PFSK-1 (cell line): ENCODE measurements around the gene IL25.

Source experiments
- FOXP2 ChIP-seq: optimal IDR thresholded peaks from 2 replicates; pipeline ENCODE3; 2011; ENCODE audit warnings: borderline replicate concordance, control low read depth, inconsistent platforms; ENCODE audit not compliant: insufficient read depth; ENCODE audit errors: extremely low read length, extremely low read depth
- POLR2AphosphoS5 ChIP-seq: IDR thresholded peaks from 2 replicates; pipeline ENCODE4 v1.6.1; 2012; ENCODE audit warnings: low read depth, mild to moderate bottlenecking, control low read depth, low read length, moderate library complexity
- SIN3A ChIP-seq: IDR thresholded peaks from 2 replicates; pipeline ENCODE4 v1.6.1; 2012; ENCODE audit warnings: mild to moderate bottlenecking, low read length, moderate library complexity, borderline replicate concordance; ENCODE audit not compliant: insufficient read depth
- TAF1 ChIP-seq: IDR thresholded peaks from 2 replicates; pipeline ENCODE4 v1.6.1; 2012; ENCODE audit warnings: low read length, control low read depth, borderline replicate concordance; ENCODE audit not compliant: insufficient read depth
- TF ChIP-seq, protein P1 (sequence below), 2 experiments: IDR thresholded peaks; 2 replicates each; pipeline versions ENCODE4 v1.6.1 to v1.8.0; 2011 to 2012; ENCODE audit warnings: low read depth in 2 of 2, low read length in 2 of 2, control low read depth in 1 of 2, inconsistent platforms in 1 of 2, mild to moderate bottlenecking in 1 of 2, moderate library complexity in 1 of 2; ENCODE audit not compliant: insufficient read depth in 1 of 2

The IL25 gene

DNA sequence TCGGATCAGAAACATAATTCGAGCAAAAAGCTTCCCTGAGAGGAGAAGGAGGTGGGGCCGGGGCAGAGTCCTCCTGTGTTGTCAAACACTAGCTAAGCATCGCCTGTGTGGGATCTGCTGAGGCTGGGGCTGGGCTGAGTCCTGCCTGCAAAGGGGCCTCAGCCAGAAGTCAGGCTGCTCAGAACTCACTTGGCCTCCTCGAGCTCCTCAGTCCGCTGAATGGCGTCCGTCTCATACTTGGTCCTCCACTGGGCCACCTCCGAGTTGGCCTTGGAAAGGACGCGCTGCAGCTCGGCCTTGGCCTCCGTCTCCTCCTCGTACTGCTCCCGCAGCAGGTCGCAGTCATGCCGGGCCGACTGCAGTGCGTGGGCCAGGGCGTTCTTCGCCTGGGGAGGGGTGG lies 45.4 kb downstream of the IL25 start:
- TF ChIP-seq, protein P1, sequence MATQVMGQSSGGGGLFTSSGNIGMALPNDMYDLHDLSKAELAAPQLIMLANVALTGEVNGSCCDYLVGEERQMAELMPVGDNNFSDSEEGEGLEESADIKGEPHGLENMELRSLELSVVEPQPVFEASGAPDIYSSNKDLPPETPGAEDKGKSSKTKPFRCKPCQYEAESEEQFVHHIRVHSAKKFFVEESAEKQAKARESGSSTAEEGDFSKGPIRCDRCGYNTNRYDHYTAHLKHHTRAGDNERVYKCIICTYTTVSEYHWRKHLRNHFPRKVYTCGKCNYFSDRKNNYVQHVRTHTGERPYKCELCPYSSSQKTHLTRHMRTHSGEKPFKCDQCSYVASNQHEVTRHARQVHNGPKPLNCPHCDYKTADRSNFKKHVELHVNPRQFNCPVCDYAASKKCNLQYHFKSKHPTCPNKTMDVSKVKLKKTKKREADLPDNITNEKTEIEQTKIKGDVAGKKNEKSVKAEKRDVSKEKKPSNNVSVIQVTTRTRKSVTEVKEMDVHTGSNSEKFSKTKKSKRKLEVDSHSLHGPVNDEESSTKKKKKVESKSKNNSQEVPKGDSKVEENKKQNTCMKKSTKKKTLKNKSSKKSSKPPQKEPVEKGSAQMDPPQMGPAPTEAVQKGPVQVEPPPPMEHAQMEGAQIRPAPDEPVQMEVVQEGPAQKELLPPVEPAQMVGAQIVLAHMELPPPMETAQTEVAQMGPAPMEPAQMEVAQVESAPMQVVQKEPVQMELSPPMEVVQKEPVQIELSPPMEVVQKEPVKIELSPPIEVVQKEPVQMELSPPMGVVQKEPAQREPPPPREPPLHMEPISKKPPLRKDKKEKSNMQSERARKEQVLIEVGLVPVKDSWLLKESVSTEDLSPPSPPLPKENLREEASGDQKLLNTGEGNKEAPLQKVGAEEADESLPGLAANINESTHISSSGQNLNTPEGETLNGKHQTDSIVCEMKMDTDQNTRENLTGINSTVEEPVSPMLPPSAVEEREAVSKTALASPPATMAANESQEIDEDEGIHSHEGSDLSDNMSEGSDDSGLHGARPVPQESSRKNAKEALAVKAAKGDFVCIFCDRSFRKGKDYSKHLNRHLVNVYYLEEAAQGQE (IDR thresholded peaks at IDR 0.05; ENCODE audit: insufficient read depth in 1 of 2, low read depth in 2 of 2, low read length in 2 of 2), result no peak
- no peak for TF ChIP-seq SIN3A
- TF ChIP-seq POLR2AphosphoS5, result no peak
- TF ChIP-seq FOXP2, result no peak
- no peak for TF ChIP-seq TAF1

DNA sequence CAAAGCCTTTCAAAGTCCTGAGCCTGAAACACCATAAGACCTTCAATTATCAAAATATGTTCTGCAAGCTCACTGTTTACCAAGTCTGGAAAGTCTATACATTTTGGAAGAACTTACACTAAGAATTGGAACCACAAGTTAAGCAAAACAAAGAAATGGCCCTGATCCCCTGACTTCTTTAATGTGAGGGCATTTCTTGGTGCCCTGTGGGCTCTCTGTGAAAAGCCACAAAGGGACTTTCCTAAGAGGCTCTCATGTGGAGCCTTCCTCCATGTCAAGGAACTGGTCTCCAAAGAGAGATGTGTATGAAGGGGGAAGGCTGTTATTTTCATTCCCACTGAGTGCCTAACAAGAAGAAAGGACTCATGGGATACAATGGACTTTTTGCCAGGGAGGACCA lies 49.0 kb downstream of the IL25 start:
- no peak for TF ChIP-seq TAF1
- TF ChIP-seq, protein P1 (IDR thresholded peaks at IDR 0.05; ENCODE audit: insufficient read depth in 1 of 2, low read depth in 2 of 2, low read length in 2 of 2), result no peak
- TF ChIP-seq POLR2AphosphoS5, result no peak
- no peak for TF ChIP-seq SIN3A
- TF ChIP-seq FOXP2, result no peak

DNA sequence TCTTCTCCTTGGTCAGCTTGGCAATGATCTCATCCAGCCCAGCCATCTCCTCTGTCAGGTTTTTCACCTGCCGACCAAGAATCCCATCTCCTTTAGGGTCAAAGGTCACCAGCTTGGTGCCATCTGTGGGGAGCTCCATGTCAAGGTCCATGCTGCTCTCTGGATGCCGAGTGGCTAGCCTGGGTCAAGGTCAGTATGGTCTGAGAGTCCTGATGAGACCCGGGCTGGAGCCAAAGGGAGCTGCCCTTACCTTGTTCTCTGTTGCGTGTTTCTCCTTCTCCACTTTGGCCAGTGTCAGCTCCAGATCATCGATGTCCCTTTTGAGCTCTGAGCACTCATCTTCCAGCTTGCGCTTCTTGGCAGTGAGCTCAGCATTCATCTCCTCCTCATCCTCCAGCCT lies 51.0 kb downstream of the IL25 start:
- TF ChIP-seq POLR2AphosphoS5, result no peak
- no peak for TF ChIP-seq TAF1
- TF ChIP-seq SIN3A, result no peak
- TF ChIP-seq, protein P1 (IDR thresholded peaks at IDR 0.05; ENCODE audit: insufficient read depth in 1 of 2, low read depth in 2 of 2, low read length in 2 of 2), result no peak
- no peak for TF ChIP-seq FOXP2

DNA sequence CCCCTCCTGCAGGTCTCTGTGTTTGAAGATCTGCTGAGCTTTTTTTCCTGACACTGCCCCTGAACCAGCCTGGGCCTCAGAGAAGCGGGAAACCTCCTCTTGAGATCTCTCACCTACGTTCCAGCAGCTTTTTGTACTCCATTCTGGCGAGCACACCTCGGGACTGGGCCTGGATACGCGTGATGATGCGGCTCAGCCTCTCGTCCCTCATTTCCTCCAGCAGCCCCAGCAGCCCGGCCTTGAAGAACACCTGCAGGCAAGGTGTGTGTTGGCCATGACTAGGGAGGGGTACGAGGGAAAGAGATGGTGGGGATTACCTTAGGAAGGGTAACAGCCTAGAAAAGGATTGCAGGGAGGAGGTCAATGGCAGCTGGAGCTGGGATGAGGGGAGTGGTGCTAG lies 52.6 kb downstream of the IL25 start:
- TF ChIP-seq TAF1 (no peak), SIN3A (no peak), POLR2AphosphoS5 (no peak), FOXP2 (no peak)
- TF ChIP-seq, protein P1 (IDR thresholded peaks at IDR 0.05; ENCODE audit: insufficient read depth in 1 of 2, low read depth in 2 of 2, low read length in 2 of 2), result no peak
